Transverse colon (tissue), 4 donors: ENCODE measurements around the gene UVRAG.

Experiments
- POLR2A ChIP-seq: fragments of 450-650 bp; IDR thresholded peaks from one replicate; pipeline ENCODE4 v1.6.1; 2016; ENCODE audit warnings: antibody characterized with exemption, mild to moderate bottlenecking, moderate library complexity
- POLR2AphosphoS5 ChIP-seq, 3 donors: sonication (generic); formaldehyde crosslinking; IDR thresholded peaks; one replicate each; pipeline ENCODE4 v1.6.1; 2016; ENCODE audit warnings: antibody characterized with exemption in 3 of 3
- TF ChIP-seq, protein P1 (sequence below), 5 experiments: fragments of 200-600 bp in 3 of 5; fragments of 450-650 bp in 2 of 5; sonication (generic) in 3 of 5; IDR thresholded peaks; 1 replicate in 2 of 5; 2 replicates in 3 of 5; pipeline ENCODE4 v1.5.1; 2016 to 2017; ENCODE audit warnings: antibody characterized with exemption in 5 of 5, inconsistent platforms in 3 of 5, mild to moderate bottlenecking in 2 of 5, moderate library complexity in 1 of 5

DNA sequence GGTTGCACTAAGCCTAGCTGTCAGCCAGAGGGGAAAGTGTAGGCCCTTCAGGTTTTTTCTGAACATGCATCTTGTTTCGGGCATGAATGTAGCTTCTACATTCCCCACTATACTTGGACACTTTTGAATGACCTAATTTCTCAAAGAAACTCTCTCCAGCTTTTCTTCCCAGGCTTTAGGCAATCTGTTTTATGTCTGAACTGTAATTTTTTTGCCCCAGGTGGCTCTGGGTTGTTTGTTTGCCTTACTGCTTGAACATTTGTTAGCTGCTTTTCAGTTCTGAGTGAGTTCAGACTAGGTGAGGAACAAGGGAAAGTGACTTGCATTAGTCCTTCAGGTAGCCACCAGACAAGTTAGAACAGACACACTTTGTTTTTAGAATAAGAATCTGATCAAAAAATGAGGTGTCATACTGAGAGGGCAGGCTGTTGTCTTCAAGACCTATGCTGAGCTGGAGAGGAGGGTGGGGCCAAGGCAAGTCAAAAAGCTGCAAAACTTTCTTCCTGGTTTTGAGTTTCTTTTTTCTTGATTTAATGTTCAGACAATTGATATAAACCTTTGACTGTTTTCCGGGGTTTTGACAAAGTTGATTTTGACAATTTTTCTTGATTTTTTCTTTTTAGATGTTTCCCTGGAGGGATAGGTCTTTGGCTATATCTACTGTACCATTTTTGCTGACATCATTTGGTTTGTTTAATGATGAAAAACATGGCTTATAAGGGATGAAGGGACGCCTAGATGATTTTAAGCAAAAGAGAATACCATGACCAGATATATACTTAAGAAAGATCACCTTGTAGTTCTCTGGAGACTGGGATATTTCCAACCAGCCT is 208.4 kb downstream of the UVRAG start:
- TF ChIP-seq, protein P1, sequence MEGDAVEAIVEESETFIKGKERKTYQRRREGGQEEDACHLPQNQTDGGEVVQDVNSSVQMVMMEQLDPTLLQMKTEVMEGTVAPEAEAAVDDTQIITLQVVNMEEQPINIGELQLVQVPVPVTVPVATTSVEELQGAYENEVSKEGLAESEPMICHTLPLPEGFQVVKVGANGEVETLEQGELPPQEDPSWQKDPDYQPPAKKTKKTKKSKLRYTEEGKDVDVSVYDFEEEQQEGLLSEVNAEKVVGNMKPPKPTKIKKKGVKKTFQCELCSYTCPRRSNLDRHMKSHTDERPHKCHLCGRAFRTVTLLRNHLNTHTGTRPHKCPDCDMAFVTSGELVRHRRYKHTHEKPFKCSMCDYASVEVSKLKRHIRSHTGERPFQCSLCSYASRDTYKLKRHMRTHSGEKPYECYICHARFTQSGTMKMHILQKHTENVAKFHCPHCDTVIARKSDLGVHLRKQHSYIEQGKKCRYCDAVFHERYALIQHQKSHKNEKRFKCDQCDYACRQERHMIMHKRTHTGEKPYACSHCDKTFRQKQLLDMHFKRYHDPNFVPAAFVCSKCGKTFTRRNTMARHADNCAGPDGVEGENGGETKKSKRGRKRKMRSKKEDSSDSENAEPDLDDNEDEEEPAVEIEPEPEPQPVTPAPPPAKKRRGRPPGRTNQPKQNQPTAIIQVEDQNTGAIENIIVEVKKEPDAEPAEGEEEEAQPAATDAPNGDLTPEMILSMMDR (IDR thresholded peaks at IDR 0.05) = no peak
- TF ChIP-seq POLR2A (no peak), POLR2AphosphoS5 (IDR thresholded peaks at IDR 0.05) (no peak)
